Coronary artery (tissue), 2 donors: ENCODE results near the gene TAAR6.
"Not testable (repeated sequence)": the region's sequence is repeated elsewhere in the genome, so short reads cannot be mapped to it uniquely, and the experiment has no call there.

Source experiments
- DNase-seq: peaks from one replicate; pipeline ENCODE4 v3.0.0-alpha.2; 2017; ENCODE audit warnings: low spot score
- H3K27ac ChIP-seq, 2 donors: fragments of 200-600 bp; sonication (generic); one replicate each; pipeline ENCODE4 v1.5.1; 2016 to 2019
- H3K4me3 ChIP-seq: fragments of 200-600 bp; sonication (generic); 2 replicates; pipeline ENCODE4 v1.5.1; 2016; ENCODE audit warnings: mild to moderate bottlenecking, moderate library complexity
- TF ChIP-seq, protein P1 (sequence below): fragments of 200-600 bp; sonication (generic); IDR thresholded peaks from one replicate; pipeline ENCODE4 v1.5.1; 2019; ENCODE audit warnings: antibody characterized with exemption

The TAAR6 gene

GRCh38 chr6:132587424-132587823, 17.3 kb downstream of the TAAR6 start:
- TF ChIP-seq, protein P1, sequence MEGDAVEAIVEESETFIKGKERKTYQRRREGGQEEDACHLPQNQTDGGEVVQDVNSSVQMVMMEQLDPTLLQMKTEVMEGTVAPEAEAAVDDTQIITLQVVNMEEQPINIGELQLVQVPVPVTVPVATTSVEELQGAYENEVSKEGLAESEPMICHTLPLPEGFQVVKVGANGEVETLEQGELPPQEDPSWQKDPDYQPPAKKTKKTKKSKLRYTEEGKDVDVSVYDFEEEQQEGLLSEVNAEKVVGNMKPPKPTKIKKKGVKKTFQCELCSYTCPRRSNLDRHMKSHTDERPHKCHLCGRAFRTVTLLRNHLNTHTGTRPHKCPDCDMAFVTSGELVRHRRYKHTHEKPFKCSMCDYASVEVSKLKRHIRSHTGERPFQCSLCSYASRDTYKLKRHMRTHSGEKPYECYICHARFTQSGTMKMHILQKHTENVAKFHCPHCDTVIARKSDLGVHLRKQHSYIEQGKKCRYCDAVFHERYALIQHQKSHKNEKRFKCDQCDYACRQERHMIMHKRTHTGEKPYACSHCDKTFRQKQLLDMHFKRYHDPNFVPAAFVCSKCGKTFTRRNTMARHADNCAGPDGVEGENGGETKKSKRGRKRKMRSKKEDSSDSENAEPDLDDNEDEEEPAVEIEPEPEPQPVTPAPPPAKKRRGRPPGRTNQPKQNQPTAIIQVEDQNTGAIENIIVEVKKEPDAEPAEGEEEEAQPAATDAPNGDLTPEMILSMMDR, result no peak
- Histone ChIP-seq H3K27ac (no peak overlapping the region), H3K4me3 (no peak overlapping the region)
- DNase-seq, result no peak

DNA sequence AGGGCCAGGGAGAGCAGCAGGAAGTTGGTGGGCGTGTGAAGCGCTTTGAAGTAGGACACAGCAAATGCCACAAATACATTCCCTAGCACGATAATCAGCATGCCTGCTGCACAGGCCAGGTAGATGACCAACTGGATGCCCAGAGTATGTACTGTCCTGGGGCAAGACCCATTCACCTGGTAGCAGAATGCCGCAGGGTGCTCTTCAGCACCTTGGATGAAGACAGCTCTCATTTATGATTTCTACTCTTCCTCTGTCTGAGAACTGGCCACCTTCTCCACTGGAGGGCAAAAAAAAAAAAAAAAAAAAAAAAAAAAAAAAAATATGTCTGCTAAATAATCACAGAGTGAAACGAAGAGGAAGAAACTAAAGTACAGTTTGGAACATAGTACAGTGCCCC, 19.3 kb downstream of the TAAR6 start, which contains the start of gene TAAR5:
TAAR5 (minus strand) TSS at position 288 of the 400 bp plus-strand sequence; CDS start at position 233, 55 bp downstream.
- Histone ChIP-seq H3K4me3 (no peak within 1 kb of the TSS), H3K27ac (no peak within 1 kb of the TSS)
- DNase-seq, result no peak
- TF ChIP-seq, protein P1, result no peak

- TF ChIP-seq, protein P1, result no peak
- no peak for DNase-seq
- Histone ChIP-seq H3K27ac (no peak overlapping the region), H3K4me3 (no peak overlapping the region)
Measured at GRCh38 chr6:132590362-132590761, 20.2 kb downstream of the TAAR6 start.

DNA sequence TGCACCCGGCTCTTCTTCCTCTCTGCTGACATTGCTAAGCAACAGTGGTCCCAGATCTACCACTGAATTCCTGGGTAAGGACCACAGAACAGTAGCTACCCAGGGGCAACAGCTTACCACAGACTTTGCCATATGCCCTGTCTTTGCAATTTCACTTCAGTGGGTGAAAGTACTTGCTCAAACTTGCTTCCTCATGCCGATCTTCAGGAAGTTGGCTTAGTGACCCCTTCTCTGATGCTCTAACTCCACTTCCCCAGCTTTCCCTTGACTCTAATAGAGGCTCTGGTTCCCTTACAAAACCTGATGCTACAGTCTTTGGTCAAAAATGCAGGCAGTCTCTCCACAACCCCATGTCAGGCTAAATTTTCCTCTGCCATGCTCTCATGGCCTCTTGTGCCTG, 22.7 kb downstream of the TAAR6 start:
- DNase-seq, result no peak
- TF ChIP-seq, protein P1, result no peak
- Histone ChIP-seq H3K4me3 (no peak overlapping the region), H3K27ac (no peak overlapping the region)

GRCh38 chr6:132596201-132596600, 26.1 kb downstream of the TAAR6 start:
- DNase-seq, result no peak

DNA sequence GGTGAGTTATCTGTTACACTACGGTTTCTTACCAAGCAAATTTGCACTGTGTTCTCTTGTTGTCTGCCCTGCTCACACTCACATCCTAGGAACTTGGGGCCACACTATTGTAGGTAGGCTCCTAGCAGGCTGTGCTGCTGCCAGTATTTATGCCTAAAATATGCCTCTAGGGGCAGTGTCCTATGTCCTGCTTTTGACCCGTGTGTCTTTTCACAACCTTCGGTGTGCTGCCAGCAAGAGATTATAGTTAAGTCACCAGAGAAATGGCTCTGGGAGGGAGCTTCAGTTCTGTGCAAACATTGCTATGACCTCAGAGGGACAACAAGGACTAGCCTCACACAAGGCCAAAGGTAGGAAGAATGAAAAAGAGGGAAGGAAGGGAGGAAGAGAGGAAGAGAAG, 28.4 kb downstream of the TAAR6 start:
- TF ChIP-seq, protein P1, result no peak
- no peak for DNase-seq
- no peak overlapping the region for H3K27ac ChIP-seq
- H3K4me3 ChIP-seq, result no peak overlapping the region

More at GRCh38 chr6:132596201-132596600, 26.1 kb downstream of the TAAR6 start:
- no peak overlapping the region for H3K27ac ChIP-seq
- no peak overlapping the region for H3K4me3 ChIP-seq
- TF ChIP-seq, protein P1, result no peak

GRCh38 chr6:132600900-132601299, 30.8 kb downstream of the TAAR6 start:
- not testable (repeated sequence) for H3K4me3 ChIP-seq, DNase-seq, H3K27ac ChIP-seq
